Smooth muscle cell of the pulmonary artery (primary cell): ENCODE results near the gene TMEM161A. TPM values are rescaled to one million over a fixed set of nuclear protein-coding genes. Genes with fewer than 3 reads are reported as not detected.

ENCODE experiments used
- total RNA-seq: library from RNA; depleted of rRNA; stranded (reverse); fragments of >200 nt; gene quantifications from 2 replicates; pipeline ENCODE4 v1.2.3, GENCODE V29; 2014

The TMEM161A gene
- 30.9 and 38.5 TPM in 2 replicates for total RNA-seq

DNA sequence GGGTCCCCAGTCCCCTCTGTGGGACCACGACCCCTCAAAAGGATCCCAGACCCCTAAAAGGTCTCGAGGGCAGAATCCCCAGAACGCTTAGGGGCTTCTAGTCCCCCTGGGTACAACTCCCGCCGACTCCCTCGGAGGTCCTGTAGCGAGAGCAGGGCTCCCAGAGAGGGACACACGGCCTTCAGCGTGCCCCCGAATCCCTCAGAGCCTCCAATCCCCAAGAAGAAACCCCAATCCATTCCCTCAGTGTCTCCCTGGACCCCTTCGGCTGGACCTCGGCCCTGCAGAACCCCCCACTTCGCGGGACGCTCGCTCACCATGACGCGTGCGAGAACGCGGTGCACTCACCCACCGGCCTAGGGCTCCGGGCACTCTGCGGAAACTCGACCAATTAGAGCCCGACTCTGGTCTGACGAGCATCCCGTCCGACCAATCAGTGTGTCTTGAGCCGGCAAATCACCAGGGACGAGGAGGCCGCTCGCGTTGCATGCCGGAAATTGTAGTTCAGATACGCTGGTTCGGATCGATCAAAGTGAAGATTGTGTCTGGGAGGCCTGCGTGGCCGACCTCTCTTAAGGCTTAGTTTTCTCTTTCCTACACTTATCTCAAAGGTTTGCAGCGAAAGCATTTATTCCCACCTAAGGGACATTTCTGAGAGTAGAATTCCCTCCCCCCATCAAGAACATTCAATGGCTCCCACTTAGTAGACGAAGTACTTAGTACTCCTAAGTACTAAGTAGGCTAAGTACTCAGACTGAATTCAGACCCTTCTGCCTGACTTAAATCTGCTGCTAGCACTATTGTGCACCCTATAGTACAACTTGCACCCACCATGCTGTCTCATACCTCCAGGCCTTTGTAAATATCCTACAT lies at the start of gene TMEM161A:
Gene TMEM161A, minus strand, starts transcription at position 370 of the 873 bp plus-strand sequence. Its CDS starts 50 bp downstream, at position 320.

DNA sequence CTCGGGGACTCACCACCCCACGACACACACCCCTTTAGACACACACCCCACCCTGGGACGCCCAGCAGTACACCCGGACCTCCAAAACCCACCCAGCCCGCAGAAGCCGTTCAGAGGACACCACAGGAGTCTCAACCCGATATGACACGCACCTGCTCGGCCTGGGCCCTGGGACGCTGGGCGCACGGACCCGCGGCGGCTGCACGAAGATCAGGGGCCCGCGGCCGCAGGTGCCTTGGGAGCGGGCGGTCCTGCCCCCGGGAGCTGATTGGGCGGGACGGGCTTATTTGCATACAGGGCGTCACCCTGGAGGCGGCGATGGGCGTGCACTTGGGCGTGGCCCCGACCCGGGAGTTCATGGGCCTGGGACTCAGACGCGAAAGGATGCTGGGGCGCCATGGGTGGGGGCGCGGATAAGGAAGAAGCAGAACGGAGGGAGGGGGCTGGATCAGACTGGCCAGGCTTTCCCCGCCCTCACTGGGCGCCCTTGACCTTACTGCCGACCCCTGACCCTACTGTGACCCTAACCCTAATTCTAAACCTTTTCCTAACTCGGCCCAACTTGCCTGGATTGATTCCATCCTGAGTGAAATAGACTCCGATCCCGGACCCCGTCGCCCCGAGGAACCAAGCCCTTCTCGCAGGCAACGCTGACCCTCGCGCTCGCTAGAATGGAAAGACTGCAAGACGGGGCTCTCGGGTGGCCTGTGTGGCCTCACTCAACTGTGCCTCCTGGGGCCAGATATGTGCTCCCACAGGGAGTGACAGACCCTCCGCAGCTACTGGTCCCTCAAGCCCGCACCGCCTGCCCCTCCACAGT lies 32.0 kb upstream of the TMEM161A start, which contains the start of gene MEF2B:
Gene MEF2B, minus strand, starts transcription at position 211 of the 820 bp plus-strand sequence. CDS start 19,528 bp downstream, outside the sequence.

Other genes with a start within 250 kb of the TMEM161A start
- 2.9 and 11.6 TPM in 2 replicates for gene CERS1, start 242.3 kb downstream of the TMEM161A start, total RNA-seq
- gene COPE, start 219.1 kb downstream of the TMEM161A start, total RNA-seq: 136 and 162 TPM in 2 replicates
- 49.1 and 49.5 TPM in 2 replicates for gene DDX49, start 218.8 kb downstream of the TMEM161A start, total RNA-seq
- gene HOMER3, start 197.3 kb downstream of the TMEM161A start, total RNA-seq: 56.9 and 113 TPM in 2 replicates
- 29.9 and 37.6 TPM in 2 replicates for gene SUGP2, start 105.0 kb downstream of the TMEM161A start, total RNA-seq
- gene ARMC6, start 104.9 kb downstream of the TMEM161A start, total RNA-seq: 28.7 and 51.1 TPM in 2 replicates
- gene SLC25A42, start 74.5 kb downstream of the TMEM161A start, total RNA-seq: 7.6 and 9.1 TPM in 2 replicates
- 0.07 TPM in 1 of 2 replicates, not detected in the other for gene MEF2B, start 31.8 kb upstream of the TMEM161A start, total RNA-seq
- 11.5 and 13.2 TPM in 2 replicates for gene BORCS8, start 53.7 kb upstream of the TMEM161A start, total RNA-seq
- gene RFXANK, start 53.8 kb upstream of the TMEM161A start, total RNA-seq: 32.9 and 35.7 TPM in 2 replicates
- gene NR2C2AP, start 64.9 kb upstream of the TMEM161A start, total RNA-seq: 5.3 and 9.5 TPM in 2 replicates
- under 0.01 TPM in 1 of 2 replicates, not detected in the other for gene NCAN, start 73.5 kb upstream of the TMEM161A start, total RNA-seq
- 0.72 and 0.83 TPM in 2 replicates for gene TM6SF2, start 134.8 kb upstream of the TMEM161A start, total RNA-seq
- gene SUGP1, start 182.0 kb upstream of the TMEM161A start, total RNA-seq: 21.1 and 21.4 TPM in 2 replicates
- 39.6 and 45.3 TPM in 2 replicates for gene MAU2, start 182.4 kb upstream of the TMEM161A start, total RNA-seq